ENCODE measurements around the gene PCNX3. TPM values are rescaled to one million over a fixed set of nuclear protein-coding genes. Genes with fewer than 3 reads are reported as not detected.

Gene PCNX3
- total RNA-seq, 4 donors from 2014 or later = 38.5 to 59.3 (median 43.6) TPM

- WGBS = 6% methylated on average over 11 of the region's 11 CpGs
- peak overlapping the region; percentile 94 for H3K4me3 ChIP-seq
- H3K9me3 ChIP-seq = no peaks in the 10 kb centered on the region
- H3K27me3 ChIP-seq = no peaks in the 10 kb centered on the region
- H3K36me3 ChIP-seq = peaks cover 3% of the 10 kb centered on the region
- peak overlapping the region; percentile 89 for H3K27ac ChIP-seq
- TF ChIP-seq CTCF (IDR thresholded peaks at IDR 0.05) (no peak), POLR2AphosphoS5 (IDR thresholded peaks at IDR 0.05) (no peak)
- peaks cover 76% of the 10 kb centered on the region for H3K4me1 ChIP-seq
- no peak for DNase-seq (ENCODE audit: low spot score in 2 of 2)
These were observed 43.6 kb upstream of the PCNX3 start for GRCh38 chr11:65571940-65572339.

GRCh38 chr11:65572356-65573051 is 43.1 kb upstream of the PCNX3 start, which contains the start of gene FAM89B:
Gene FAM89B, plus strand, starts transcription at chr11:65572538. Its CDS starts 132 bp downstream, at chr11:65572670.
- Histone ChIP-seq H3K36me3 (peaks cover 3% of the 10 kb centered on the region), H3K27ac (peak within 1 kb of the TSS; percentile 89), H3K4me3 (peak within 1 kb of the TSS; percentile 94), H3K9me3 (no peaks in the 10 kb centered on the region), H3K4me1 (peaks cover 81% of the 10 kb centered on the region), H3K27me3 (no peaks in the 10 kb centered on the region)
- TF ChIP-seq POLR2A (IDR thresholded peaks at IDR 0.05) (no peak), CTCF (IDR thresholded peaks at IDR 0.05) (no peak), EP300 (IDR thresholded peaks at IDR 0.05) (no peak)
- DNase-seq (ENCODE audit: low spot score in 2 of 2) = peak; percentile 94 to 97
- WGBS = 0% methylated on average over 11 of the region's 86 CpGs

DNA sequence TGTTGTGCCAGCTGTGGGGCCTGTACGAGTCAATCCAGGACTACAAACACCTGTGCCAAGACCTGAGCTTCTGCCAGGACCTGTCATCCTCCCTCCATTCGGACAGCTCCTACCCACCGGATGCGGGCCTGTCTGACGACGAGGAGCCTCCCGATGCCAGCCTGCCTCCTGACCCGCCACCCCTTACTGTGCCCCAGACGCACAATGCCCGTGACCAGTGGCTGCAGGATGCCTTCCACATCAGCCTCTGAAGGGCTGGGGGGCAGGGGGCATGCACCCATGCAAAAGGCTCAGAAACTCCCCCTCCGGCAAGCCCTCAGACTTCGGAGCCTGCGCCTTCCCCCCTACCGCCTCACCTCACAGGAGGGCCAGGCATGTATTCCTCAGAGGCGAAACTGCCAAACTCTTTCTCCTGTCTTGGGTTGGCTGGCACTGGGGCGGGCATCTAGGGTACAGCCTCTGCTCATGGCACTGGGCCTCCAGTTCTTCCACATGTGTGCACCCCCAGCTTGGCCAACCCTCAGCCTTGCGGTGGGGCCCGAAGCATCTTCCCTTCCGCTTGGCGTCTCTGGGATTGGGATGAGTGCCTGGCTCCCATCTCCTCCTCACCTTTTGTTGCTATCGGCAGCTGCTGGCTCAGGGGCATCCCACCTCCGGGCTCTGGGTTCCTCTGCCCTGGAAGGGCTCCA is 42.0 kb upstream of the PCNX3 start:
- peaks cover 83% of the 10 kb centered on the region for H3K4me1 ChIP-seq
- no peak for DNase-seq (ENCODE audit: low spot score in 2 of 2)
- peak overlapping the region; percentile 89 for H3K27ac ChIP-seq
- H3K27me3 ChIP-seq = no peaks in the 10 kb centered on the region
- no peaks in the 10 kb centered on the region for H3K9me3 ChIP-seq
- TF ChIP-seq CTCF (IDR thresholded peaks at IDR 0.05) (no peak), POLR2AphosphoS5 (IDR thresholded peaks at IDR 0.05) (no peak), EP300 (IDR thresholded peaks at IDR 0.05) (no peak), POLR2A (IDR thresholded peaks at IDR 0.05) (no peak)
- 11% methylated on average over 14 of the region's 22 CpGs for WGBS
- H3K36me3 ChIP-seq = no peaks in the 10 kb centered on the region
- H3K4me3 ChIP-seq = peak overlapping the region; percentile 94

GRCh38 chr11:65574109-65574810 is 41.3 kb upstream of the PCNX3 start:
- Histone ChIP-seq H3K4me3 (peak overlapping the region; percentile 94), H3K27me3 (no peaks in the 10 kb centered on the region), H3K4me1 (peaks cover 78% of the 10 kb centered on the region), H3K27ac (peak overlapping the region; percentile 89), H3K36me3 (peaks cover 5% of the 10 kb centered on the region), H3K9me3 (no peaks in the 10 kb centered on the region)
- 1% methylated on average over 26 of the region's 67 CpGs for WGBS
- TF ChIP-seq EP300 (IDR thresholded peaks at IDR 0.05) = no peak
- peak in 2 of 3 donors; percentile 63 to 83 for TF ChIP-seq POLR2AphosphoS5 (IDR thresholded peaks at IDR 0.05)
- TF ChIP-seq CTCF (IDR thresholded peaks at IDR 0.05) = peak; percentile 65 to 99
- DNase-seq (ENCODE audit: low spot score in 2 of 2) = peak; percentile 94 to 95
